ENCODE results near the gene RPS6KA2.

DNA sequence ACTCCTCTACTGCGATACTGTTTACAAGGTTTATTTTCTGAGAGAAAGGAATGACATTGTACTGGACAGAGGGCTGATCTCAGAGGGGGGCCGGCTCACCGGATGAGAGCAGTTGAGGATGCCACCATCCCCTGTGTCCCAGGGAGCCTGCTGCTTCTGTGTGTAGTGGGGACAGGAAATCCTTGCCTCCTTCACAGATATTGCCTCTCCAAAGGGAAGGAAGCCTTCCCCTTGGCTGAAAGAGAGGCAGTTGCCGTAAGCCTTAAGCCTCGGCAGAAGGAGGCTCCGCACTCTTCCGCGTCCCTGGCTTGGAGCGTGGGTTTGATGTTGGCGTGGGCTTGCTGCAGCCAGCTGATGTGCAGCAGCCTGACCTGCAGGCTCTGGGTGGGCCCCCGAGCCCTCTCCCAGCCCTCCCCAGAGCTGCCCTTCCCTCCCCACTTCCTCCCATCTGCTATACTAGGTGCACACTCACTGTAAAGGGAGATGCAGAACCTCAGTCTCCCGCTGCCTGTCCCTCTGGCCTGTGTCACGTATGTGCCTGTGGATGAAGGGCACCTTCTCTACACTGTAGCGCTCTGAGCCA, 45.7 kb upstream of the RPS6KA2 start:
- TF ChIP-seq CTCF (conservative IDR thresholded peaks at IDR 0.05) (no peak), ZFX (IDR thresholded peaks at IDR 0.05) (no peak)

All from C4-2B (cell line).